HG03139 (cell line): Measurements from ENCODE around the gene PPIP5K1.
"Not testable (repeated sequence)": the region's sequence is repeated elsewhere in the genome, so short reads cannot be mapped to it uniquely, and the experiment has no call there.

Experiments used
- ATAC-seq: cut with Tn5 transposase; IDR thresholded peaks from one replicate; pipeline ENCODE4 v1.9.1; 2021; ENCODE audit not compliant: unreplicated experiment

The PPIP5K1 gene

DNA sequence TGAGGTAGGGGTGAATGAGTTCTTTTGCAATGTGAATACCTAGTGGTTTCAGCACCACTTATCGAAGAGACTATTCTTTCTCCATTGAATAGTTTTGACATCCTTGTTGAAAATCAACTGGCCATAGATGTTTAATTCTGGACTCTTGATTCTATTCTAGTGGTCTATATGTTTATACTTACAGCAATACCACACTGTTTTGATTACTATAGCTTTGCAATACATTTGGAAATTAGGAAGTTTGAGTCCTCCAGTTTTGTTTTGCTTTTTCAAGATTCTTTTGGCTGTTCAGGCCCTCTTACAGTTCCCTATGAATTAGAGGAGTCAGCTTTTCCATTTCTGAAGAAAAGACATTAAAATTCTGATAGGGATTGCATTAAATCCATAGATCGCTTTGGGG, 42.5 kb downstream of the PPIP5K1 start:
- no peak for ATAC-seq

DNA sequence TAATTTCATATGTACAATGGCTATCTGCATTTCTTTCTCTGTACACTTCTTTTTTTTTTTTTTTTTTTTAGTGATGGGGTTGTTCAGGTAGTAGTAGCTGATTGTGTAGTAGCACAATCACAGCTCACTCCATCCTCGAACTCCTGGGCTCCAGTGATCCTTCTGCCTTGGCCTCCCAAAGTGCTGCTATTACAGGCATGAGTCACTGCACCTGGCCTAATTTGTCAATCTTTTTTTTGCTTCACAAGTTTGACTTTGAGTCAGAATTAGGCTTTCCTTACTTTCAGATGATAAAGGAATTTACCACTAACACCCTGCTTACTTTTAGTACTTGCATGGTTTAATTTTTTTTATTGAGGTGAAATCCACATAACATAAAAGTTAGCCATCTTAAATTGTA, 44.6 kb downstream of the PPIP5K1 start:
- no peak for ATAC-seq

DNA sequence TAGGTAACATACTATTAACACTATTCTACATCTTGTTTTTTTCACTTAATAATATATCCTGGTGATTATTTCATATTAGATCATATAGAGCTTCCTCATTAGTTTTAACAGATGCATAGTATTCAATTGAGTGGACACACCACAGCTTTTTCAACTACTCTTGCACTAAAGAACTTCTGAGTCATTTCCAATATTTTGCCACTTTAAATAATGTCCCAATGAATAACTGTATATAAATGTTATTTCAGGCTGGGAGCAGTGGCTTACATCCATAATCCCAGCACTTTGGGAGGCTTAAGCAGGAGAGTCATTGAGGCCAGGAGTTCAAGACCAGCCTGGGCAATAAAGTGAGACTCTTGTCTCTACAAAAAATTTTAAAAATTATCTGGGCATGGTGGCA, 45.7 kb downstream of the PPIP5K1 start:
- no peak for ATAC-seq

DNA sequence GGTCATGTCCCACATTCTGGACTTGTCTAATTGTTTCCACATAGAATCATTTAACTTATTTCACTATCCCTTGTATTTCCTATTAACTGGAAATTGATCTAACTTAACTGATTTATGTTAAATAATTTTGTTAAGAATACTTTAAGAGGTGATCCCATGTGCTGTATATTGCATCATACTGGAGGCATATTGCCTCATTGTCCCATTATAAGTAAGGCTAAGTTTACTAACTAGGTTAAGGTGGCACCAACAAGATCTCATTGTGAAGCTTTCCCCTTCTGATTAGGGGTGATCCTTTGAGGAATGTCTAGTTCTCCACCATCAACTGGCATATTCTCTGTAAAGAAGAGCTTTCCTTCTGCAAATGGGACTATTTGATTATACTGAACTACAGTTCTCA, 48.2 kb downstream of the PPIP5K1 start:
- ATAC-seq = no peak

DNA sequence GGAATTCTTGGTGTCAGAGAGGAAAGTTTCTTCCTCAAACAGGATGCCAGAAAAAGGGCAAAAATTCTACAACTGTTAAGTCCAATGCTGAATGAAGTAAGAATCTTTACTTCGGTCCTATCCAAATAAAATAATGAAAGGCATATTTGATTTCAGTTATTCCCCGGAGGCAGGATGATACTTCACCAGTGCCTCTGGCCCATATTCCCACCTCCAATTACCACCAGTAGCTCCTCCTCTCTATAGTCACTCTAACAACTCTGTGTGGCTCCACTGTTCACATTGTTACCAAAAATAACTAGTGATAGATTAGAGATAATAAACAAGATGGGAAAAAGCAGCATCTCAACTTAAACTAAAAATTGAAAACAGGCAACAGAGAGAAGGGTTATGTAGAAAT, 51.9 kb downstream of the PPIP5K1 start:
- ATAC-seq = no peak

DNA sequence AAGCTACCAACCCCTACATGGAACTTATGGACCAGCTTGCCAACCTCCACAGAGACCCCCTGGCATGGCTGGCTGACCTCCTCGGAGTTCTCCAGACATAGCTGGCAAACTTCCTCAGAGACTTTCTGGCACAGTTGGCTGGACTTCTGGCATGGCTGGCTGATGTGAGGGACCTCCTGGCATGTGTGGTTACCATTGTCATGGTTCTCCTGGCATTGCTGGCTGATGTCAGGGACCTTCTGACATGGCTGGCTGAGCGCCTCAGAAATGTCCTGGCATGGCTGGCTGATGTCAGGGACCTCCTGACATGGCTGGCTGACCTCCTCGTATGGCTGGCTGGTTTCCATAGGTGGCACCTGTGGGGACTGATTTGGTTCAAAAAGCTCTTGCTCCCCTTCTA, 55.1 kb downstream of the PPIP5K1 start:
- no peak for ATAC-seq

DNA sequence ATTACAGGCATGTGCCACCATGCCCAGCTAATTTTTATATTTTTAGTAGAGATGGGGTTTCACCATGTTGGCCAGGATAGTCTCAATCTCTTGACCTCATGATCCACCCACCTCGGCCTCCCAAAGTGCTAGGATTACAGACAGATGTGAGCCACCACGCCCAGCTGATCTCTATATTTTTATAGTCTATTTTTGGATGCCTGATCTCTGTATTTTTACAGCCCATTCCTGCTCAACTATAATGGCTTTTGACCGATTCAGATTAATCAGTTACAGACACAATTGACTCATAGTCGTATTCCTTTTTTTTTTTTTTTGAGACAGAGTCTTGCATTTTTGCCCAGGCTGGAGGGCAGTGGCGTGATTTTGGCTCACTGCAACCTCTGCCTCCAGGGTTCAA, 57.2 kb downstream of the PPIP5K1 start:
- not testable (repeated sequence) for ATAC-seq

DNA sequence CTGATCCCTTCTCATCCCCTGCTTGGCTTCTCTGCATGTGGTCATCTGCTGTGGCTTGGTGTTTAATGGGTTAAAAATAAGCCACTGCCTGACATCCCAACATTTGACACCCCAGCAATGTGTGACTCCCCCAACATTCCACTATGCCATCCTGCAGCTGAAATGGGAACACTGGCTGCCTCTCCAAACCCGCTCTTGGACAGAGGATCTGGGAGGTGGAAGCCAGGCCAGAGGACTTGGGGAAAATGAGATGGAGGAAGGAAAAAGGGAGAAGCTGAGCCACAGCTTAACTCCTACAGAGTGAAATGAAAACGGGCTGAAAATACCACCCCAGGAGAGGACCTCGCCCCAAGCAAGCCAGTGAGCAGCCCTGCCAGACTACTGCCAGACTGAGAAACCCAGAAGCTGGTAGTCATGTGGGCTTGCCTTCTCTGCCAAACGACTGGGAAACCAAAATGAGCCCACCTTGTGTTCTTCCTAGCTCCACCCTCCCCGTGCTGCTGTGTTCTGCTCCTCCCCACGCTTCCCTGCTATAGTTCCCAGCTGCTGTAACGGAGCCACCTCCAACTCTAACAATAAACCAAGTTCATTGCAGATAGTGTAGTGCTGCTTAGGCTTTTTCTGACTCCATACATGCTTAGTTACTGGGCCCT, 58.9 kb downstream of the PPIP5K1 start:
- ATAC-seq = no peak

DNA sequence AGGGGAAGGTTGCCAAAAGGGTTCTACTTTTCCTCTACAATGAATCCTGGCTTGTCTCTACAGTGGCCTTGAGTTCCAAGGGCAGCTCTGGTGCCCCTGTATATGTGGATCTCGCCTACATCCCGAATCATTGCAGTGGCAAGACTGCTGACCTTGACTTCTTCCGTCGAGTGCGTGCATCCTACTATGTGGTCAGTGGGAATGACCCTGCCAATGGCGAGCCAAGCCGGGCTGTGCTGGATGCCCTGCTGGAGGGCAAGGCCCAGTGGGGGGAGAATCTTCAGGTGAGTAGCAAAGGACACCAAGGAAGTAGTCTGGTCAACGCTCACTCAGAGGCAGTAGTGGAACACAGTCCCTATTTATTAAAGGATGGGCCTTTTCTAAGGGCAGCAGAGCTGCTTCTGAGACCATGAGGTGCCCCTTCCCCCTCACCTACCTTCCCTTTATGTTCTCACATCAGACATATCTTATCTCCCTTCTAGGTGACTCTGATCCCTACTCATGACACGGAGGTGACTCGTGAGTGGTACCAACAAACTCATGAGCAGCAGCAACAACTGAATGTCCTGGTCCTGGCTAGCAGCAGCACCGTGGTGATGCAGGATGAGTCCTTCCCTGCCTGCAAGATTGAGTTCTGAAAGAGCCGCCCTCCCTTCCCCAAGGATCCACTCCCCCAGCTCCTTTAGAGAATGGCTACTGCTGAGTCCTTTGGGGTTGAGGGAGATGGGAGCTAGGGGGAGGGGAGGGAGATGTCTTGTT, 60.2 kb downstream of the PPIP5K1 start:
- ATAC-seq = no peak

DNA sequence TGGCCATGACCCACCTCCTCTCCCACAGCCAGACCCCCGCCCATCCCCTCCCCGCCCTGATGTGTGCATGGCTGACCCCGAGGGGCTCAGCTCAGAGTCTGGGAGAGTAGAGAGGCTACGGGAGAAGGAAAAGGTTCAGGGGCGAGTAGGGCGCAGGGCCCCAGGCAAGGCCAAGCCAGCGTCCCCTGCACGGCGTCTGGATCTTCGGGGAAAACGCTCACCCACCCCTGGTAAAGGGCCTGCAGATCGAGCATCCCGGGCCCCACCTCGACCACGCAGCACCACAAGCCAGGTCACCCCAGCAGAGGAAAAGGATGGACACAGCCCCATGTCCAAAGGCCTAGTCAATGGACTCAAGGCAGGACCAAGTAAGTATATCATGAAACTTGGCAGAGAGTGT, 60.9 kb downstream of the PPIP5K1 start:
- ATAC-seq = no peak

DNA sequence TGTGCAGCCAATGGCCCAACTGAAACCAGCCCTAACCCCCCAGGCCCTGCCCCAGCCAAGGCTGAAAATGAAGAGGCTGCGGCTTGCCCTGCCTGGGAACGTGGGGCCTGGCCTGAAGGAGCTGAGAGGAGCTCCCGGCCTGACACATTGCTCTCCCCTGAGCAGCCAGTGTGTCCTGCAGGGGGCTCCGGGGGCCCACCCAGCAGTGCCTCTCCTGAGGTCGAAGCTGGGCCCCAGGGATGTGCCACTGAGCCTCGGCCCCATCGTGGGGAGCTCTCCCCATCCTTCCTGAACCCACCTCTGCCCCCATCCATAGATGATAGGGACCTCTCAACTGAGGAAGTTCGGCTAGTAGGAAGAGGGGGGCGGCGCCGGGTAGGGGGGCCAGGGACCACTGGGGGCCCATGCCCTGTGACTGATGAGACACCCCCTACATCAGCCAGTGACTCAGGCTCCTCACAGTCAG, 61.4 kb downstream of the PPIP5K1 start:
- ATAC-seq = no peak

DNA sequence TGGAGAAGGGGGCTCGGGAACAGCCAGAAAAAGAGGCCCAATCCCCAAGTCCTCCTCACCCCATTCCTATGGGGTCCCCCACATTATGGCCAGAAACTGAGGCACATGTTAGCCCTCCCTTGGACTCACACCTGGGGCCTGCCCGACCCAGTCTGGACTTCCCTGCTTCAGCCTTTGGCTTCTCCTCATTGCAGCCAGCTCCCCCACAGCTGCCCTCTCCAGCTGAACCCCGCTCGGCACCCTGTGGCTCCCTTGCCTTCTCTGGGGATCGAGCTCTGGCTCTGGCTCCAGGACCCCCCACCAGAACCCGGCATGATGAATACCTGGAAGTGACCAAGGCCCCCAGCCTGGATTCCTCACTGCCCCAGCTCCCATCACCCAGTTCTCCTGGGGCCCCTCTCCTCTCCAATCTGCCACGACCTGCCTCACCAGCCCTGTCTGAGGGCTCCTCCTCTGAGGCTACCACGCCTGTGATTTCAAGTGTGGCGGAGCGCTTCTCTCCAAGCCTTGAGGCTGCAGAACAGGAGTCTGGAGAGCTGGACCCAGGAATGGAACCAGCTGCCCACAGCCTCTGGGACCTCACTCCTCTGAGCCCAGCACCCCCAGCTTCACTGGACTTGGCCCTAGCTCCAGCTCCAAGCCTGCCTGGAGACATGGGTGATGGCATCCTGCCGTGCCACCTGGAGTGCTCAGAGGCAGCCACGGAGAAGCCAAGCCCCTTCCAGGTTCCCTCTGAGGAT, 62.0 kb downstream of the PPIP5K1 start:
- no peak for ATAC-seq

DNA sequence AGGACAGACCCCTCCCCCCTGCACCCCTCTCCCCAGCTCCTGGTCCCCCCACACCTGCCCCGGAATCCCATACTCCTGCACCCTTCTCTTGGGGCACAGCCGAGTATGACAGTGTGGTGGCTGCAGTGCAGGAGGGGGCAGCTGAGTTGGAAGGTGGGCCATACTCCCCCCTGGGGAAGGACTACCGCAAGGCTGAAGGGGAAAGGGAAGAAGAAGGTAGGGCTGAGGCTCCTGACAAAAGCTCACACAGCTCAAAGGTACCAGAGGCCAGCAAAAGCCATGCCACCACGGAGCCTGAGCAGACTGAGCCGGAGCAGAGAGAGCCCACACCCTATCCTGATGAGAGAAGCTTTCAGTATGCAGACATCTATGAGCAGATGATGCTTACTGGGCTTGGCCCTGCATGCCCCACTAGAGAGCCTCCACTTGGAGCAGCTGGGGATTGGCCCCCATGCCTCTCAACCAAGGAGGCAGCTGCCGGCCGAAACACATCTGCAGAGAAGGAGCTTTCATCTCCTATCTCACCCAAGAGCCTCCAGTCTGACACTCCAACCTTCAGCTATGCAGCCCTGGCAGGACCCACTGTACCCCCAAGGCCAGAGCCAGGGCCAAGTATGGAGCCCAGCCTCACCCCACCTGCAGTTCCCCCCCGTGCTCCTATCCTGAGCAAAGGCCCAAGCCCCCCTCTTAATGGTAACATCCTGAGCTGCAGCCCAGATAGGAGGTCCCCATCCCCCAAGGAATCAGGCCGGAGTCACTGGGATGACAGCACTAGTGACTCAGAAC, 62.8 kb downstream of the PPIP5K1 start:
- no peak for ATAC-seq

DNA sequence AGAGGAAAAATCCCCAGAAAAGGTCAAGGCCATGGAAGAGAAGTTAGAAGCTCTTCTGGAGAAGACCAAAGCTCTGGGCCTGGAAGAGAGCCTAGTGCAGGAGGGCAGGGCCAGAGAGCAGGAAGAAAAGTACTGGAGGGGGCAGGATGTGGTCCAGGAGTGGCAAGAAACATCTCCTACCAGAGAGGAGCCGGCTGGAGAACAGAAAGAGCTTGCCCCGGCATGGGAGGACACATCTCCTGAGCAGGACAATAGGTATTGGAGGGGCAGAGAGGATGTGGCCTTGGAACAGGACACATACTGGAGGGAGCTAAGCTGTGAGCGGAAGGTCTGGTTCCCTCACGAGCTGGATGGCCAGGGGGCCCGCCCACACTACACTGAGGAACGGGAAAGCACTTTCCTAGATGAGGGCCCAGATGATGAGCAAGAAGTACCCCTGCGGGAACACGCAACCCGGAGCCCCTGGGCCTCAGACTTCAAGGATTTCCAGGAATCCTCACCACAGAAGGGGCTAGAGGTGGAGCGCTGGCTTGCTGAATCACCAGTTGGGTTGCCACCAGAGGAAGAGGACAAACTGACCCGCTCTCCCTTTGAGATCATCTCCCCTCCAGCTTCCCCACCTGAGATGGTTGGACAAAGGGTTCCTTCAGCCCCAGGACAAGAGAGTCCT, 63.6 kb downstream of the PPIP5K1 start:
- ATAC-seq = no peak

DNA sequence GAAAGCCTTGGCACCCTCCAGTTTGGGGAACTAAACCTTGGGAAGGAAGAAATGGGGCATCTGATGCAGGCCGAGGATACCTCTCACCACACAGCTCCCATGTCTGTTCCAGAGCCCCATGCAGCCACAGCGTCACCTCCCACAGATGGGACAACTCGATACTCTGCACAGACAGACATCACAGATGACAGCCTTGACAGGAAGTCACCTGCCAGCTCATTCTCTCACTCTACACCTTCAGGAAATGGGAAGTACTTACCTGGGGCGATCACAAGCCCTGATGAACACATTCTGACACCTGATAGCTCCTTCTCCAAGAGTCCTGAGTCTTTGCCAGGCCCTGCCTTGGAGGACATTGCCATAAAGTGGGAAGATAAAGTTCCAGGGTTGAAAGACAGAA, 64.9 kb downstream of the PPIP5K1 start:
- ATAC-seq = no peak

DNA sequence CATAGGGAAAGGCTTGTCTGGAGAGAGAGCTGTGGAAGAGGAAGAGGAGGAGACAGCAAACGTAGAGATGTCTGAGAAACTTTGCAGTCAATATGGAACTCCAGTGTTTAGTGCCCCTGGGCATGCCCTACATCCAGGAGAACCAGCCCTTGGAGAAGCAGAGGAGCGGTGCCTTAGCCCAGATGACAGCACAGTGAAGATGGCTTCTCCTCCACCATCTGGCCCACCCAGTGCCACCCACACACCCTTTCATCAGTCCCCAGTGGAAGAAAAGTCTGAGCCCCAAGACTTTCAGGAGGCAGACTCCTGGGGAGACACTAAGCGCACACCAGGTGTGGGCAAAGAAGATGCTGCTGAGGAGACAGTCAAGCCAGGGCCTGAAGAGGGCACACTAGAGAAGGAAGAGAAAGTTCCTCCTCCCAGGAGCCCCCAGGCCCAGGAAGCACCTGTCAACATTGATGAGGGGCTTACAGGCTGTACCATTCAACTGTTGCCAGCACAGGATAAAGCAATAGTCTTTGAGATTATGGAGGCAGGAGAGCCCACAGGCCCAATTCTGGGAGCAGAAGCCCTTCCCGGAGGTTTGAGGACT, 65.7 kb downstream of the PPIP5K1 start:
- ATAC-seq = no peak

DNA sequence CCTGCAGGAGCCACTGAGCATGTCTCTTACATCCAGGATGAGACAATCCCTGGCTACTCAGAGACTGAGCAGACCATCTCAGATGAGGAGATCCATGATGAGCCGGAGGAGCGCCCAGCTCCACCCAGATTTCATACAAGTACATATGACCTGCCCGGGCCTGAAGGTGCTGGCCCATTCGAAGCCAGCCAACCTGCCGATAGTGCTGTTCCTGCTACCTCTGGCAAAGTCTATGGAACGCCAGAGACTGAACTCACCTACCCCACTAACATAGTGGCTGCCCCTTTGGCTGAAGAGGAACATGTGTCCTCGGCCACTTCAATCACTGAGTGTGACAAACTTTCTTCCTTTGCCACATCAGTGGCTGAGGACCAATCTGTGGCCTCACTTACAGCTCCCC, 66.4 kb downstream of the PPIP5K1 start:
- no peak for ATAC-seq

DNA sequence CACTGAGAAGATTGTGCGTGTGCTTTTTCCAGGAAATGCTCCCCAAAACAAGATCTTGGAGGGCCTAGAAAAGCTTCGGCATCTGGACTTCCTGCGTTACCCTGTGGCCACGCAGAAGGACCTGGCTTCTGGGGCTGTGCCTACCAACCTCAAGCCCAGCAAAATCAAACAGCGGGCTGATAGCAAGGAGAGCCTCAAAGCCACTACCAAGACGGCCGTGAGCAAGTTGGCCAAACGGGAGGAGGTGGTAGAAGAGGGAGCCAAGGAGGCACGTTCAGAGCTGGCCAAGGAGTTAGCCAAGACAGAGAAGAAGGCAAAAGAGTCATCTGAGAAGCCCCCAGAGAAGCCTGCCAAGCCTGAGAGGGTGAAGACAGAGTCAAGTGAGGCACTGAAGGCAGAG, 67.8 kb downstream of the PPIP5K1 start:
- no peak for ATAC-seq

DNA sequence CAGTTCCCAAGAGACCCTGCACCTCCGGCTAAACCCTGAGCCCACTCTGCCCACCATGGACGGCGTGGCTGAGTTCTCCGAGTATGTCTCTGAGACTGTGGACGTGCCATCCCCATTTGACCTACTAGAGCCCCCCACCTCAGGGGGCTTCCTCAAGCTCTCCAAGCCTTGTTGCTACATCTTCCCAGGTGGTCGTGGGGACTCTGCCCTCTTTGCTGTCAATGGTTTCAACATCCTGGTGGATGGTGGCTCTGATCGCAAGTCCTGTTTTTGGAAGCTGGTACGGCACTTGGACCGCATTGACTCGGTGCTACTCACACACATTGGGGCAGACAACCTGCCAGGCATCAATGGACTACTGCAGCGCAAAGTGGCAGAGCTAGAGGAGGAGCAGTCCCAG, 68.6 kb downstream of the PPIP5K1 start:
- ATAC-seq = no peak

DNA sequence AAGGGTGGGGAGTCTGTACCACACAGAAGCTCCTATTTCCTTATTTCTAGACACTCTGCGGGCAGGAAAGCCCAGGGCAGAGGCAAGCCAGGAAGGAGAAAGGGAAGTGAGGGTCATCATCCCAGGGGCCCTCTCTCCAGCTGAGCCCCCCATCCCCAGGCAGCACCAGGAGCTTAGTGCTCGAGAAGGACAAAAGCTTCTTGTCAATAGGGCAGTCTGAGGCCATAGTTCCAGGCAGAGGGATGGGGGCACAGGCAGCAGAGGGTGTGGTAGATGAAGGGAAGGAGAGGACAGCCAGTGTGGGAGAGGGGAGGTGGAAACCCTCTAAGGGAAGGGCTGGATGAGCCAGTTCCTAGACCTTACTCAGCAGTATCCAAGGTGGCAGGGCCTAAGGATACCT, 69.9 kb downstream of the PPIP5K1 start:
- no peak for ATAC-seq
